ENCODE measurements around the gene CFAP54.

- TF ChIP-seq CTCF (IDR thresholded peaks at IDR 0.05; ENCODE audit: low read depth, low read length) (no peak), POLR2A (IDR thresholded peaks at IDR 0.05; ENCODE audit: extremely low read depth, insufficient read length) (no peak)
- TF ChIP-seq, protein P1, sequence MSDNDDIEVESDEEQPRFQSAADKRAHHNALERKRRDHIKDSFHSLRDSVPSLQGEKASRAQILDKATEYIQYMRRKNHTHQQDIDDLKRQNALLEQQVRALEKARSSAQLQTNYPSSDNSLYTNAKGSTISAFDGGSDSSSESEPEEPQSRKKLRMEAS (IDR thresholded peaks at IDR 0.05; ENCODE audit: low read depth, low read length) = no peak
Observed at GRCh38 chr12:96606644-96607043, 117.3 kb downstream of the CFAP54 start.
